ENCODE results near the gene GNG7. TPM values are rescaled to one million over a fixed set of nuclear protein-coding genes. Genes with fewer than 3 reads are reported as not detected.

GNG7 gene
- total and polyA plus RNA-seq, 10 of the 15 experiments (the other 5 are each of a cell fraction or from before 2014, with no cell fraction given), result 1.9 to 13.6 (median 6.5) TPM

DNA sequence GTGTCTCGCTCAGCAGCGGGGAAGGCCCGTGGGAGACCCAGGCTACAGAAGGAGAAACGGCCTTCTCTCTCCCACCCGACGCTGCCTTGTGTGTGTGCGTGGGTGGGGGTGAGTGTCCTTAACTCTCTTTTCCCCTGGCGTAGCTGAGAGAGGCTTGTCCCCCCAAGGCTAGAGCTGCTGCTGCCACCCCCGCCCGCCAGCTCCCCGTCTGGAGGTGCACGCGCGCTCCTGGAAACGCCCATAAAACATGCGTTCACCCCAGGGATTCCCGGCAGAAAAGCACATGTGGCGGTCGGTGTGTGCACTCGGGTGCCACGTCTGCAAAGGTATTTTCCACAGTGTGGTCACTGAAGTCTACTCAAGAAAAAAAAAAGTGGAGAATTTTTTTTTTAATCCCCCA, 190.5 kb downstream of the GNG7 start (continued):
- TF ChIP-seq ZBTB40 (IDR thresholded peaks at IDR 0.05; ENCODE audit: borderline replicate concordance) (no peak), NR2F1 (conservative IDR thresholded peaks at IDR 0.05) (no peak), EP300 (IDR thresholded peaks at IDR 0.05; ENCODE audit: borderline replicate concordance in 1 of 2, control insufficient read depth in 1 of 2, low read depth in 2 of 2, low read length in 2 of 2) (no peak; a peak in 1 of 4 replicates), IKZF2 (IDR thresholded peaks at IDR 0.05) (peak; percentile 32 to 62; a peak in 3 of 4 replicates), BCL11A (IDR thresholded peaks at IDR 0.05; ENCODE audit: low read depth, low read length) (no peak), RUNX3 (IDR thresholded peaks at IDR 0.05; ENCODE audit: low read length) (peak; percentile 58), YBX1 (IDR thresholded peaks at IDR 0.05) (no peak), NR2C2 (IDR thresholded peaks at IDR 0.05; ENCODE audit: borderline replicate concordance, control insufficient read depth, insufficient read length, low read depth) (no peak), RBBP5 (conservative IDR thresholded peaks at IDR 0.05) (no peak), MTA2 (IDR thresholded peaks at IDR 0.05; ENCODE audit: low read depth) (peak; percentile 19; the same call in 1 of the 2 replicates), ZNF274 (IDR thresholded peaks at IDR 0.05; ENCODE audit: insufficient read depth, insufficient read length) (no peak), TBL1XR1 (IDR thresholded peaks at IDR 0.05; ENCODE audit: low read depth, low read length) (no peak), CBX3 (IDR thresholded peaks at IDR 0.05; ENCODE audit: borderline replicate concordance, low read depth) (no peak), POLR2AphosphoS2 (IDR thresholded peaks at IDR 0.05; ENCODE audit: low read depth, low read length) (no peak), DPF2 (IDR thresholded peaks at IDR 0.05) (peak; percentile 16; the same call in 1 of the 2 replicates), HSF1 (IDR thresholded peaks at IDR 0.05; ENCODE audit: low read depth, low read length) (no peak)
- TF ChIP-seq, protein P1, sequence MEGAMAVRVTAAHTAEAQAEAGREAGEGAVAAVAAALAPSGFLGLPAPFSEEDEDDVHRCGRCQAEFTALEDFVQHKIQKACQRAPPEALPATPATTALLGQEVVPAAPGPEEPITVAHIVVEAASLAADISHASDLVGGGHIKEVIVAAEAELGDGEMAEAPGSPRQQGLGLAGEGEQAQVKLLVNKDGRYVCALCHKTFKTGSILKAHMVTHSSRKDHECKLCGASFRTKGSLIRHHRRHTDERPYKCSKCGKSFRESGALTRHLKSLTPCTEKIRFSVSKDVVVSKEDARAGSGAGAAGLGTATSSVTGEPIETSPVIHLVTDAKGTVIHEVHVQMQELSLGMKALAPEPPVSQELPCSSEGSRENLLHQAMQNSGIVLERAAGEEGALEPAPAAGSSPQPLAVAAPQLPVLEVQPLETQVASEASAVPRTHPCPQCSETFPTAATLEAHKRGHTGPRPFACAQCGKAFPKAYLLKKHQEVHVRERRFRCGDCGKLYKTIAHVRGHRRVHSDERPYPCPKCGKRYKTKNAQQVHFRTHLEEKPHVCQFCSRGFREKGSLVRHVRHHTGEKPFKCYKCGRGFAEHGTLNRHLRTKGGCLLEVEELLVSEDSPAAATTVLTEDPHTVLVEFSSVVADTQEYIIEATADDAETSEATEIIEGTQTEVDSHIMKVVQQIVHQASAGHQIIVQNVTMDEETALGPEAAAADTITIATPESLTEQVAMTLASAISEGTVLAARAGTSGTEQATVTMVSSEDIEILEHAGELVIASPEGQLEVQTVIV (IDR thresholded peaks at IDR 0.05; ENCODE audit: borderline replicate concordance, partially characterized antibody), result no peak
- TF ChIP-seq, protein P2, sequence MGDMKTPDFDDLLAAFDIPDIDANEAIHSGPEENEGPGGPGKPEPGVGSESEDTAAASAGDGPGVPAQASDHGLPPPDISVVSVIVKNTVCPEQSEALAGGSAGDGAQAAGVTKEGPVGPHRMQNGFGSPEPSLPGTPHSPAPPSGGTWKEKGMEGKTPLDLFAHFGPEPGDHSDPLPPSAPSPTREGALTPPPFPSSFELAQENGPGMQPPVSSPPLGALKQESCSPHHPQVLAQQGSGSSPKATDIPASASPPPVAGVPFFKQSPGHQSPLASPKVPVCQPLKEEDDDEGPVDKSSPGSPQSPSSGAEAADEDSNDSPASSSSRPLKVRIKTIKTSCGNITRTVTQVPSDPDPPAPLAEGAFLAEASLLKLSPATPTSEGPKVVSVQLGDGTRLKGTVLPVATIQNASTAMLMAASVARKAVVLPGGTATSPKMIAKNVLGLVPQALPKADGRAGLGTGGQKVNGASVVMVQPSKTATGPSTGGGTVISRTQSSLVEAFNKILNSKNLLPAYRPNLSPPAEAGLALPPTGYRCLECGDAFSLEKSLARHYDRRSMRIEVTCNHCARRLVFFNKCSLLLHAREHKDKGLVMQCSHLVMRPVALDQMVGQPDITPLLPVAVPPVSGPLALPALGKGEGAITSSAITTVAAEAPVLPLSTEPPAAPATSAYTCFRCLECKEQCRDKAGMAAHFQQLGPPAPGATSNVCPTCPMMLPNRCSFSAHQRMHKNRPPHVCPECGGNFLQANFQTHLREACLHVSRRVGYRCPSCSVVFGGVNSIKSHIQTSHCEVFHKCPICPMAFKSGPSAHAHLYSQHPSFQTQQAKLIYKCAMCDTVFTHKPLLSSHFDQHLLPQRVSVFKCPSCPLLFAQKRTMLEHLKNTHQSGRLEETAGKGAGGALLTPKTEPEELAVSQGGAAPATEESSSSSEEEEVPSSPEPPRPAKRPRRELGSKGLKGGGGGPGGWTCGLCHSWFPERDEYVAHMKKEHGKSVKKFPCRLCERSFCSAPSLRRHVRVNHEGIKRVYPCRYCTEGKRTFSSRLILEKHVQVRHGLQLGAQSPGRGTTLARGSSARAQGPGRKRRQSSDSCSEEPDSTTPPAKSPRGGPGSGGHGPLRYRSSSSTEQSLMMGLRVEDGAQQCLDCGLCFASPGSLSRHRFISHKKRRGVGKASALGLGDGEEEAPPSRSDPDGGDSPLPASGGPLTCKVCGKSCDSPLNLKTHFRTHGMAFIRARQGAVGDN (IDR thresholded peaks at IDR 0.05), result no peak
- TF ChIP-seq, protein P3, sequence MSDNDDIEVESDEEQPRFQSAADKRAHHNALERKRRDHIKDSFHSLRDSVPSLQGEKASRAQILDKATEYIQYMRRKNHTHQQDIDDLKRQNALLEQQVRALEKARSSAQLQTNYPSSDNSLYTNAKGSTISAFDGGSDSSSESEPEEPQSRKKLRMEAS (IDR thresholded peaks at IDR 0.05; ENCODE audit: low read depth, low read length), result no peak

Measured in GM12878 (cell line).